Stimulated activated CD4-positive, alpha-beta T cell treated with anti-CD3 and anti-CD28 coated beads, Interleukin-12 subunit alpha, Interleukin-12 subunit beta, amount 100 ng/mL, for 24 hours (primary cell): ENCODE measurements around the gene HES7.

Experiments used
- DNase-seq, 2 experiments: peaks; one replicate each; pipeline ENCODE4 v3.0.0-alpha.2; 2020; ENCODE audit warnings: low read depth in 2 of 2

Gene HES7

DNA sequence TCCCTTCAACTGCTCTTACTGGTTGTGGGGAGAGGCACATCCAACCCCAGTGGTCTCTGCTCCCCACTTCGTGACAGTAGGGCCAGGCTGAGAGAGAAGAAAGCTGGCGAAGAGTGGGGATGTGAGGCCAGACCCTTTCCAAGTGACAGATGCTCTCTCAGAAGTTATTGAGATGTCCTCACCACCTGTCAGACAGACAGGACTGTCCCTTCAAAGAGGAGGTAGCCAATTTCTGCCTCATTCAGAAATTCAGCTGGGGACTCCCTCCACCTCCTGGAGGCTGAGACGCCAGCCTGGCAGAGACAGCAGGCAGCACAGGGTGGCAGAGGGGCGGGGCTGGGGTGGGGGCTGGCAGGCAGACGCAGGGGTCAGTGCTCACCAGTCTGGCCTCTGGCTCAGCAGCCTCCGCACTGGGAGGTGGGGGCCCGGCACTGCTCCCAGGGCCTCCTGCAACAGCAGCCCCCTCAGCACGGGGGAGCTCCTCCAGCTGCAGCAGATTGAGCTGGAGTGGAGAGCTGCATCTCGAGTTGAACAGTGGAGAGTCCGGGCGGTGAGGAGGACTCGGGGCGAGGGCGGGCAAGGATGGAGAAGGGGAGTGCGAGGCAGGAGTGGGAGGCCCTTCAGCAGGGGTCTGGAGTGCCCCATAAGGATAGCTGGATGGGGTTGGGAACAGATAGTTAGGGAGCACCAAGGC is 19.1 kb upstream of the HES7 start:
- no peak for DNase-seq

DNA sequence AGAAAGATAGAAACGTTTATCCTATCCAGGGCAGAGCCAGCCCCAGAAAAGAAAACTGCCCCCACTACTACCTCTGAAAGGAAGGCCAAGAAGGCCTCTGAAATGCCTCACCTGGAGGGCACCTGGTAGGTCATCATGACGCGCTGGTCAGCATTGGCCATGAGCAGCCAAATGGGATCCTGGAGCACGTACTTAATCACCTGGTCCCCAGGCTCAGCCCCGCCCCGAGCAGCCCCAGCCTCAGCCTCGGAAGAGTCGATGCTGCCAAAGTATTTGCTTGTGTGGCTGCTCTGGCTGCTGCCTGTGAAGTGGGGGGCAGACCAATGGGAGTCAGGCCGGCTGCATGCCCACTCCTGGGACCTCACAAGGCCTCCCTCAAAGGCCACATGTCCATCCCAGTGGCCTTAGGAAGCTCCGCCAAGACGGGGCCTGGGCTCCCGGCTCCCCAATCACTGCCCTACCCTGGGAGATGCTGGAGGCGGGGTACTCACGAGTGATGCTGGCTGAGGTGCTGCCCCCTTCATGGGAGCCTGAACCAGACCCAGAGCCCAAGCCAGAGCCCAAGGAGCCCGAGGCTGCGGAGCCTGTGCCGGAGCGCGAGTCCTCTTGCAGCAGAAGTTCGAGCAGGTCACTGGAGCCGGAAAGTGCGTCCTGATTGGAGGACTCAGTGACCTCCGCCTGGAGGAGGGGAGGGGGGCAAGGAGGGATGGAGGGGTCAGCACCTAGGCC is 18.4 kb upstream of the HES7 start:
- DNase-seq, result no peak

DNA sequence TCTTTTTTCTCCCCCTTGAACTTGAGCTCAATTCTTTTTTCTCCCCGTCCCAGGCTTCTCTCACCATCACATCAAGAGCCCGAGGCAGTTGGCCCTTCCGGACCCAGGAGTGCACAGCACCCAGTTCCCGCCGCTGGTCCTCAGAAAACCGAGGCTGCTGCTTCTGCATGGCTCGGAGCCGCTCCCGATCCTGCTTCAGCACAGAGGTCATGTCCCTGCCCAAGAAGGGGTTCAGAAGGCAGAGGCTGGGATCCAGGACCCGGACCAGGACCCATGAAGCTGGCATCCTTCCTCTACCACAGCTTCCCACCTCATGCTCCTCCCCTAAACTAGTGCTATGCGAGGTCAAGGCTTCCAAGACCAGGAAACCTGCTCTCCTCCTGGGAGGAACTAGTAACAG is 17.8 kb upstream of the HES7 start:
- no peak for DNase-seq

DNA sequence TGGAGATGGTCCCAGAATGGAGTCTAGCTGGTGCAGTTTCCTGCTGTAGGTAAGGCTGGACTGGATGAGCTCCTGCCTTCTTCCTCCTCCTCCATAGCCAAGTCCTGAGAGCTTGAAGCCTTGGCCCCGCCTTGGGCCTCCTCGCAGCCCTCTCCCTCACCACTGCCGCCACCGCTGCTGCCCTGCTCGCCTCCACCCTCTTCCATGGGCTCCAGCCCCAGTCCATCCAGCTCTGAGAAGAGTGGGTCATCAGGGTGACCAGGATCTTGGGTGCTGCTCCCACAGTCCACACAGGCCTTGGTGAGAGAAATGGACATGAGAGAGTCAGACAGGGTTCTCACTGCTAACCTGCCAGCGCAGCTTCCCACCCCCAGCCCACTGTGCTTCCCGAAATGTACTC is 17.1 kb upstream of the HES7 start:
- no peak for DNase-seq

DNA sequence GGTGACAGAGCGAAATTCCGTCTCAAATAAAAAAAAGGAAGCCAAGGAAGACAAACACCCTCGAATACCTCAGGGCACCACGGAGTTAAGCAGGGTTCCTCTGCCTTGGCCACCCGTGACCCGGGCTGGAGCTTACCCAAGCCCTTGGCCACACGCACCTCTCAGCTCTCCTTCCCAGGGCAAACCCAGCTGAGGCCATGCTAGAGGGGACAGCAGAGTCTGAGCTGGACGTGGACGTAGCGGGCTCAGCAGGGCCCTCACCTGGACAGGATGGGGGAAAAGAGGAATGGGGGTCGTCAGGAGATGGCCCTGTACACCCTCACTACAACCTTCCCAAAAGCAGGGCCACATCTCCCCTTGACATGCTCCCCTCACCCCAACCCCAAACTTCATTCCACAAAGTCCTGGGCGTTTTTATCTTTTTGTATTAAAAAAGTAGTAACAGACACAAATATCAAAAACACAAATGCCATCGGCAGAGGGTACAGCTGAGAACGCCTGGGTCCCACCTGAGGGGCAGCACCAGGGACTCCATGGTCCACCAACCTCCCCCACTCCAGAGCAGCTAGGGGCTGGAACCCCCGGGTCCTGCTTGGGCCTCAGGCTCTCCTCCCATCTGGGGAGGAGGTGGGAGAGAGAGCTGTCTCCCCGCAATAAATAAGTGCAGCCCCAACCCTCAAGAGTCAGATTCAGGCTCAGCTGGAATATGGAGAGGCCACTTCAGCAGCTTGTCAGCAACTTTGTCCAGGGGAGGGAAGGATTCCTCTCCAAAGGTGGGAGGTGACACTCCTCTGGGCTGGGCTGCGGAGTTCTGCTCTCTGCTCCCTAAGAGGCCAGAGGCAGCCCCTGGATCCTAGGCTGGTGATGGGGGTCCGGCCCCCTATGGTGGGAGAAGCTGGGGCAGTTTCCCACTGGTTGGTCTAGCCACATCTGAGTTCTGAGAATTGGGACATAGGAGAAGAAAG is 16.4 kb upstream of the HES7 start:
- no peak for DNase-seq

DNA sequence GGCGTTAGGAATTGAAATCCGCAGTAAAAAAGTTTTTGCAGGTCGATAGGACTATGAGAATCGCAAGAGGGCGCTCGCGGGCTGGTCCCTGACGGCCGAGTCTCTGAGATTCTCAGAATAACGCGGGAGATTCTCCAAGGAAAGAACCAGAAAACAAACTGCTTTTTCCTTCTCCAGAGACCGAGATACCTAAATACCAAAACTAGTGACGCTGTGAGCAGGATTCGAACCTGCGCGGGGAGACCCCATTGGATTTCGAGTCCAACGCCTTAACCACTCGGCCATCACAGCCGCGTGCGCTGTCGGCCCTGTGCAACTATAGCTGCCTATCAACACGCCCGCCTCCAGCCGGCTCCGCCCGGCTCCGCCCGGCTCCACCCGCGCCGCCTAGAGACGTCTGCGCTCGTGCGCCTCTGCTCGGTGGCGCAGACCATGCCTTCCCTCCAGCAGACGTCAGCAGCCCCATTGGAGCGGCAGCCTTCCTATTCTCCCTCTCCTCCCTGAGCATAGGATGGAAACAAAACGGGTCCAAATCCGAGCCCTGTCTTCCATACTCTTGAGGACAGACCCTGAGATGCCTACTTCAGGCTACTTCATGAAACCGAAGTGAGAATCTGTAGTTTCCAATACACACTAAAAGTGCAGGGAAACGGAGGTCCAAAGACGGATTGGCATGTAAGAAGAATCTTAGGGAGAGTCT is 14.9 kb upstream of the HES7 start:
- peak; percentile 98 to 99 for DNase-seq

DNA sequence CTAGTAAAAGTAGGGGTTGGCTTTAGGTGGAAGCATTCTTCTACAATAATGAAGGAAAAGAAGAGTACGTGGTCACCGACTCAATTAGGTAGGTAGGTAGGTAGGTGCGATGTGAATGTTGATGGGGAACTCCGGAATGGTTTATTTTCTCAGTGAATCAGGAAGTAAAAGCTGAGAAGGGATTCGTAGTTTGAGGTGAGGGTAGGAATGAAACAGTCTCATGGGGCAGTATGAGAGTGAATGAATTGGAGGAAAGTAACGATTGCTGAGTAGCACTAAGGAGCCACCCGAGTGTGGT is 14.4 kb upstream of the HES7 start:
- DNase-seq, result no peak

DNA sequence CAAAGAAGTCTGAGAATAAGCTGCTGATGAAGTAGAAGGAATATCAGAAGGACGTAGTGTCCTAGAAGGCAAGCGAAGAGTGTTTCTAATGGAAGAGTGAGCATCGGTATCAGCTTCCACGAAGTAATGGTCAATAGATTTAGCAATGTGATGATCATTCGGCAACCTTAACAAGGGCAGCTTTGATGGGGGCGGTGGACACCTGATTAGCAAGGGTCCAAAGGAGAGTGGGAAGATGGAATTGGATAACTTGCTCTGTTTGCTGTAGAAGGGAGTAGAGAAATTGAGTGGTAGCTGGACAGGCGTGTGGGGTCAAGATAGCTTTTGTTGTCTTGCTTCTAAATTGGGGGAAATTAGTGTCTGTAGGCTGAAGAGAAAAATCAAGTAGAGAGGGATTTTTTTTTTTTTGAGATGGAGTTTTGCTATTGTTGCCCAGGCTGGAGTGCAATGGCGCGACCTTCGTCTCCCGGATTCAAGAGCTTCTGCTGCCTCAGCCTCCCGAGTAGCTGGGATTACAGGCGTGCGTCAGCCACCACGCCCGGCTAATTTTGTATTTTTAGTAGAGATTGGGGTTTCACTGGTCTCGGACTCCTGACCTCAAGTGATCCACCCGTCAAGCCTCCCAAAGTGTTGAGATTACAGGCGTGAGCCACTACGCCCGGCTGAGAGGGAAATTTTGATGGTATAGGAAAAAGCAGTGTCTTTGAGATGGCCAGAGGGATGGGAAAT is 13.9 kb upstream of the HES7 start:
- no peak for DNase-seq

DNA sequence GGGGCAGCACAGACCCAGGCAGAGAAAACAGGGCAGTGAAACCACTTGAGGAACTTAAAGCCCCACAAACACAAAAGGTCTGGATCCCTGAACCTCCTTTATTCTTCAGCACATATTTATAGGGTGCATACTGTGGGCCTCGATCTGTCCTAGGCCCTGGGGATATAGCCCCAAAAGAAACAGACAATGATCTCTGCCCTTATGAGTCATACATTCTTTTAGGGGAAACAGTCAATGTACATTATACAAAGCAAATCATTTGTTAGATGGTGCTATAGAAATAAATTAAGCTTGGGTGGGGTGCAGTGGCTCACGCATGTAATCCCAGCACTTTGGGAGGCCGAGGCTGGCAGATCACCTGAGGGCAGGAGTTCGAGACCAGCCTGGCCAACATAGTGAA is 10.0 kb upstream of the HES7 start:
- no peak for DNase-seq

DNA sequence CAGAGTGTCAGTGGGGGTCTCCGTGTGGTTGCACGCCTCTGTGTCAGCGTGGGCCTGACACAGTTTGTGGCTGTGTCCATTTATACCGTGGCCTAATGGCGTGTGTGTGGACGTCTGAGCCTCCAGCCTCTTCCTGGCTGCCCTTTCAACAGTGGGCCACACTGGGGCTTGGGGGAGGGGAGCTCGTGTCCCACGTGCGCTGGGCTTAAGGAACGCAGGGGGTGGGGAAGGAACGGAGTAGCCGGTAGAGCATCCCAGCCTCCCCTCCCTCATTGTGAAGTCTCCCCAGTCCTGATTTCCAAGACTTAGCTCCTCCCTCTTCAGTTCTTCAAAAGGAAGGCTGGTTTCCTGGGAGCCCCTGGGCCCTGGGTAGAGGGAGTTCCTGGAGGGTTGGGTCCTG is 9.5 kb upstream of the HES7 start:
- DNase-seq, result no peak

DNA sequence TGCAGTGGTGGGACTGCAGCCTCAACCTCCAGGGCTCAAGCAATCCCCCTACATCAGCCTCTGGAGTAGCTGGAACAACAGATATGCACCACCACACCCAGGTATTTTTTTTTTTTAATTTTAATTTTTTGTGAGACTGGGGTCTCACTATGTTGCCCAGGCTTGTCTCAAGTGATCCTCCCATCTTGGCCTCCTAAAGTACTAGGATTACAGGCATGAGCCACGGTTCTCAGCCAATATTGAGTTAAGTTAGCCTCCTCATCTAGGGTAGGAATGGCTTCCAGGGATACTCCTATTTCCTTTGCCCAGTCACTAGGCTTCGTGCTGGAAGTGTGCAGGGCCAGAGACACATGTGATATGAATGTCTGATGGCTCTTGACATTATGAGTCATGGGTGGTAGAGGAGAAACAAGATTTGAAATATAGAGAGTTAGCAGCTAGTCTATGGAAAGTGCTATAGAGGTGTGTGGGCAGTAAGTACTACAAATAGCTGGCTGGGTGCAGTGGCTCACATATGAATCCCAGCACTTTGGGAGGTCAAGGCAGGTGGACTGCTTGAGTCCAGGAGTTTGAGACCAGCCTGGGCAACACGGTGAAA is 8.0 kb upstream of the HES7 start:
- no peak for DNase-seq

DNA sequence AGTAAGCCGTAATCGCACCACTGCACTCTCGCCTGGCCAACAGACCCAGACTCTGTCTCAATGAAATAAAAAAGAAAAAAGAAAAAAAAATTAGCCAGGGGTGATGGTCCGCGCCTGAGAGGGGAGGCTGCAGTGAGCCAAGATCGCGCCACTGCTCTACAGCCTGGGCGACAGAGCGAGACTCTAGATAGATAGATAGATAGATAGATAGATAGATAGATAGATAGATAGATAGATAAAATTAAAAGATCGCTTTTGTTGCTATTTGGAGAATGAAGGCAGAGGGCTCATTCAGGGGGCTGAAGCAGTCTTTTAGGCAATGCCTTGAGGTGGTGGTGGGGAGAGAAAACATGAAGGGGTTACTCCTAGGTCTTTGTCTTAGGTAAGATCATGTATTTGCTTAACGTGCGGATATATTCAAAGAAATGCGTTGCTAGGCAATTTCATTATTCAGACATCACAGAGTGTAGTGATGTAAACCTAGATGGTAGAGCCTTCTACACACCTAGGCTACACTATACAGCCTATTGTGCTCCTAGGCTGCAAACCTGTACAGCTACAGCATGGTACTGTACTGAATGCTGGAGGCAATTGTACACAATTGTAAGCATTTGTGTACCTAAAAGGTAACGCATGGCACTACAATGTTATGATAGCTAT is 4.3 kb upstream of the HES7 start:
- DNase-seq, result no peak

DNA sequence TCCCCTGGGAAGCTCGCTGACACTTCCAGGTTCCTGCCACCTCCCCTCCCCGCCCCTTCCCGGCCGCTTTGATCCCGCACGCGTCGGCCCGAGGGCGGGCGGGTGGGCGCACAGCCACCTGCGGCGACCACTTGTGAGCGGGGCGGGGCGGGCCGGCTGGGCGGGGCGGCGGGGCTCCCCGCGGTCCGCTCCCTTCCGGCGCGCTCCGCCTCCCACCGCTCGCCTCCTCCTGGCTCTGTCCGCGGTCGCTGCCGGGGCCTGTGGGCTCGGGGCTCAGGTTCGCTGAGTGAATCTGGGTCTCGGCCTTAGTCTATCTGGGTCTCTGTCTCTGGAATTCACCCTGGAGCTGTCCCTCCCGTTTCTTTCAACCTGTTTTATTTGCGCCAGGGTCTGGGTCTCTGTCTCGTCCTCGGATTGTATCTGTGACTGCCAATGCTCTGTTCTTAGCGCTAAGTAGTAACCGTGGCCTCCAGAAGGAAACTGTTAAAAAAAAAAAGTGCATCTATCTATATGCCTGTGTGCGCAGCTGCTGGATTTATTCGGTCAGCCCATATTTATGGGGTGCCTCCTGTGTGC is 2.7 kb upstream of the HES7 start:
- no peak for DNase-seq

DNA sequence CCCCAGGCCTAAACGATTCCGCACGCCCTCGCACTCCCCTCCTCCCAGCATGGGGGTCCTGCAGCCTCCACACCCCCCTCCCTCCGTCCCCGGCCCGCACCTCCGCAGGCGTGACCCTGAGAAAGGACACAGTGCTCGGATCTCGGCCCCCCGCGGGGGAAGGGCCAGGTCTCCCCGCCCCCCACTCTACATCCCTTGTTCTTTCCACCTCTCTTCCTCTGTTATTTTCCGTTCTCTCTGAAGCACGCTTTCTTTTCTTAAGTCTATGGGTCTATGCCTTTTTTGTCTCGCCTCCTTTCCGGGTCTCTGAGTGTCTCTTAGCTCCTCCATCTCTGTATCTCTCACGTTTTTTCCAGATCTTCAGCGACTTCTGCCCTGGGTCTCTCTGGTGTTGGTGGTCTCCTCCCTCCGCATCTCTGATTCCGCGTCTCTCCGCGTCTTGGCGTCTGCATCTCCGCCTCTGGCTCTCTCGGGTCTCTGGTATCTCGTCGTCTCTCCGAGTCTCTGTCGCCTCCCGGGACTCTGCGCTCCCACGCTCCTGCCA is 2.1 kb upstream of the HES7 start:
- DNase-seq, result no peak

DNA sequence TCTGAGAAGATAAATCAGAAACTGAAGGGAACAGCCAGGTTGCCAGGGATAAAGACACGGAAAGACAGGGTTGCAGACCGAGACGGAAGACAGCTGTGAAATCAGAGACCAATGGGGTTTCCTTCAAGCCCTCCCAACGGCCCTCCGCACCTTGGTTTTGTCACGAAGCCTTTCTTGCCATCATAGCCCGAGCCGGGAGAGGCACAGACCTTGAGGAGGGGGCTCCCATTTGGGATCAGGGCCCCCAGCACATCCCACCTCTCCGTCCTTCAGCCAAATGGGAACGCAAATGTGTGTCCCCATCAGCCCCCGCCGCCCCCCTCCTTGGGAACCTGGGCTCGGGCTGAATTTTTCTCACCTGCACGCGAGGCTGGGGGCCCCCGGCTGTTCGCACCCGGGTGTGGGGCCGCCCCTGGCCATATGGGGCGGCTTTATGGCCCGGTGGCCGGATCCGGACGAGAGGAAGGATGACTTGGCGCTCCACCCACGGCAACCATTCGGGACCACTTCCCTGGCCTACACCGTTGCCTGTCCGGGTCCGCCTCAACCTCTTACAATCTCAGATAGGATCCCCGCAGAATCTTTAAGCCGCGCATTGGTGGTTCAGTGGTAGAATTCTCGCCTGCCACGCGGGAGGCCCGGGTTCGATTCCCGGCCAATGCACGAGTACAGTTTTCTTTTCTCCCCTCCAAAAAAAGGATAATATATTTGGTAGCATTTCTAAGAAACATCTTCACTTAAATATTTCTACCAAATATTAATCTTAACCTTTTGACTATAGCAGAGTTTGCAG is 1.4 kb upstream of the HES7 start:
- peak; percentile 92 for DNase-seq

DNA sequence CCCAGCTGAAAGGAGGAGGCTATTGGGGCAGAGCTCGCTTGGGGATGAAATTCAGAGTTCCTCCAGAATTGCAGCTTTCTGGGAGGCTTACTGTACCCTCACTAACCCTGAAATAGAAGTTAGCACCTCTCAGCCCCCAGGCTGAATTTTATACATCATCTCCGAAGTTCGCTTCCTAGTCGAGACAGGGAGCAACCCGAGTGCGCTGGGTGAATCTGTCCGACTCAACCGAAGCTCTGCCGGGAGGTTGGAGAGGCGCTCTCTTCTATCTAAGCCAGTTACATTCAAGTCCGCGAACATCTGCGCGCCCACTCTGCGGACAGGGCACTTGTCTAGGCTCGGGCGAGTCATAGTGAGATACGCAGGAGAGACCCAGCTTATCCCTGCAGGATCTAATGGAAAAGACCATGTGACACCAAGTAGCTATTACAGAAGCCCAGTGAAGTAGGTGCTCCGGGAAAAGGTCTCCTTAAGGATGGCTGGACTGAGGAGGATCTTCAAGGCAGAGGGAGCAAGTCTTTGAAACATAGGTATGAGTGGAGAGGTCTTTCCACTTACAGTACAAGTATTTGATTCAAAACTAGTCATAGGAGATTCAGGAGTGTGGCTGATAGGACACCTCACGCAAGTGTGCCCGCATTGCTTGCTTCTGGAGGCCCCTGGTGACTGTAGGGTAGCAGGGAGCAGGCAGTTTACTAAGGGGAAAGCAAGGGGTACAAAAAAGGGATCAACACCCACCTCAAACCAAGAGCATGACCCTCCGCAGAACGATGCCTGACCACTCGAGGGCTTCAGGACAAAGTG is 646 bp upstream of the HES7 start:
- no peak for DNase-seq

DNA sequence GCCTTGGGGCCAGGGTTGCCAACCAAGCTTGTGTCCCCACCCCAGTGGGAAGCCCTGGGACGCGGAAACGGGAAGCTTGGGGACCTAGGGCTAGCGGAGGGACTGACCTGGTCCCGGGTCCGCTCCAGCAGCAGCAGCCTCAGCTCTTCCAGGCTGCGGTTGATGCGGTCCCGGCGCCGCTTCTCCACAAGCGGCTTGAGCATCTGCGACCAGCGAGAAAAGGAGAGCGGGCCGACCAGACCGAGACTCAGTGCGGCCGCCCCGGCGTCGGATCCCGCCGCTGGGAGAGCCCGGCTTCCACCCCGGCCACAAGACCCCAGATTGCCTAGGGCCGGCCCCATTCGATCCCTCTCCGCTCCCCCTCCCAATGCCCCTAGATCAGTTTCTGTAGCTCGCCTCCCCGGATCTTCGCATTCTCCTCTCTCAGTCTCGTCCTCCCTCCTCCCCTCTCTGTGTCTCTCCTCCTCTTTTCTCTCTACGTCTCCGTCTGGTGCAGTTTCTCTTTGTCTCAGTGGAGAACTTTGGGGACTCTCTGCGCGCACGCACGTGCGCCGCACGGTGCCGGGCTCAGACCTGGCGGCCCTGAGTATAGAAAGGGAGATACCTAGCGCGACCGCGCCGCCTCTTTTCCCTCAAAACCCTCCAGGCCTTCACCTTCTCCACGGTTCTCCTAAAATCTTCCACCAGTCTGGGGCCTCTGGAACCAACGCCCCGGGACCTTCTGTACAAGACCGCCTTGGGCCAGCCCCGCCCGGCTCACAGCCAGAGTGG is 797 bp downstream of the HES7 start:
- DNase-seq, result no peak
